ENCODE results near the gene MRPL54. TPM values are rescaled to one million over a fixed set of nuclear protein-coding genes. Genes with fewer than 3 reads are reported as not detected.
"Not testable (repeated sequence)": the region's sequence is repeated elsewhere in the genome, so short reads cannot be mapped to it uniquely, and the experiment has no call there.

MRPL54 gene
- total and polyA plus RNA-seq, 2 donors, result 23.0 to 61.9 TPM

GRCh38 chr19:3808420-3809143 lies 46.1 kb downstream of the MRPL54 start:
- no peak for DNase-seq (ENCODE audit: extremely low spot score)
- 83% methylated on average over 33 of the region's 33 CpGs for WGBS
- H3K4me1 ChIP-seq (ENCODE audit: insufficient read depth), result no peaks in the 10 kb centered on the region
- no peak overlapping the region for H3K4me3 ChIP-seq (ENCODE audit: low read depth, low read length)
- no peak overlapping the region for H3K27ac ChIP-seq (ENCODE audit: low read depth)
- no peaks in the 10 kb centered on the region for H3K36me3 ChIP-seq (ENCODE audit: insufficient read depth)

- H3K4me3 ChIP-seq (ENCODE audit: low read depth, low read length), result no peak overlapping the region
- WGBS, result 73% methylated on average over 26 of the region's 26 CpGs
- DNase-seq (ENCODE audit: extremely low spot score), result no peak
- no peaks in the 10 kb centered on the region for H3K36me3 ChIP-seq (ENCODE audit: insufficient read depth)
- no peak overlapping the region for H3K27ac ChIP-seq (ENCODE audit: low read depth)
- no peaks in the 10 kb centered on the region for H3K4me1 ChIP-seq (ENCODE audit: insufficient read depth)
Measured at GRCh38 chr19:3809881-3810707, 47.6 kb downstream of the MRPL54 start.

- Histone ChIP-seq H3K4me1 (ENCODE audit: insufficient read depth) (no peaks in the 10 kb centered on the region), H3K27ac (ENCODE audit: low read depth) (no peak overlapping the region), H3K4me3 (ENCODE audit: low read depth, low read length) (no peak overlapping the region), H3K36me3 (ENCODE audit: insufficient read depth) (no peaks in the 10 kb centered on the region)
- WGBS, result 82% methylated on average over 38 of the region's 38 CpGs
- DNase-seq (ENCODE audit: extremely low spot score), result no peak
Measured at GRCh38 chr19:3810708-3811355, 48.4 kb downstream of the MRPL54 start.

- Histone ChIP-seq H3K27ac (ENCODE audit: low read depth) (no peak overlapping the region), H3K4me3 (ENCODE audit: low read depth, low read length) (no peak overlapping the region), H3K4me1 (ENCODE audit: insufficient read depth) (no peaks in the 10 kb centered on the region), H3K36me3 (ENCODE audit: insufficient read depth) (no peaks in the 10 kb centered on the region)
- no peak for DNase-seq (ENCODE audit: extremely low spot score)
- WGBS, result 79% methylated on average over 22 of the region's 22 CpGs
Measured at GRCh38 chr19:3813473-3814392, 51.3 kb downstream of the MRPL54 start.

- Histone ChIP-seq H3K27ac (ENCODE audit: low read depth) (no peak overlapping the region), H3K36me3 (ENCODE audit: insufficient read depth) (no peaks in the 10 kb centered on the region), H3K4me3 (ENCODE audit: low read depth, low read length) (no peak overlapping the region), H3K4me1 (ENCODE audit: insufficient read depth) (no peaks in the 10 kb centered on the region)
- WGBS, result 87% methylated on average over 4 of the region's 4 CpGs
- DNase-seq (ENCODE audit: extremely low spot score), result no peak
Measured at GRCh38 chr19:3814648-3815047, 52.2 kb downstream of the MRPL54 start.

- H3K4me3 ChIP-seq (ENCODE audit: low read depth, low read length); H3K36me3 ChIP-seq (ENCODE audit: insufficient read depth); DNase-seq (ENCODE audit: extremely low spot score); H3K27ac ChIP-seq (ENCODE audit: low read depth); H3K4me1 ChIP-seq (ENCODE audit: insufficient read depth): not testable (repeated sequence)
- WGBS, result 90% methylated on average over 9 of the region's 9 CpGs
Measured at GRCh38 chr19:3816148-3816547, 53.7 kb downstream of the MRPL54 start.

- no peak for DNase-seq (ENCODE audit: extremely low spot score)
- Histone ChIP-seq H3K27ac (ENCODE audit: low read depth) (no peak overlapping the region), H3K4me3 (ENCODE audit: low read depth, low read length) (no peak overlapping the region), H3K36me3 (ENCODE audit: insufficient read depth) (no peaks in the 10 kb centered on the region), H3K4me1 (ENCODE audit: insufficient read depth) (no peaks in the 10 kb centered on the region)
- WGBS, result 89% methylated on average over 45 of the region's 45 CpGs
Measured at GRCh38 chr19:3816566-3817218, 54.2 kb downstream of the MRPL54 start.

Small RNA genes within 50 kb of the gene (small RNA-seq; reads per million reads assigned to genes)
- gene AC005777.1, result not detected

Other genes with a start within 250 kb of the MRPL54 start
- not detected for gene TEKTIP1, start 223.5 kb upstream of the MRPL54 start, total RNA-seq
- 0.79 TPM for gene TEKTIP1, start 223.5 kb upstream of the MRPL54 start, polyA plus RNA-seq
- 19.3 TPM for gene MFSD12, start 205.1 kb upstream of the MRPL54 start, total RNA-seq
- gene MFSD12, start 205.1 kb upstream of the MRPL54 start, polyA plus RNA-seq, result 38.6 TPM
- gene HMG20B, start 189.7 kb upstream of the MRPL54 start, total RNA-seq, result 30.6 TPM
- 109 TPM for gene HMG20B, start 189.7 kb upstream of the MRPL54 start, polyA plus RNA-seq
- 0.11 TPM for gene GIPC3, start 177.2 kb upstream of the MRPL54 start, total RNA-seq
- 0.94 TPM for gene GIPC3, start 177.2 kb upstream of the MRPL54 start, polyA plus RNA-seq
- 1.4 TPM for gene TBXA2R, start 155.8 kb upstream of the MRPL54 start, total RNA-seq
- gene TBXA2R, start 155.8 kb upstream of the MRPL54 start, polyA plus RNA-seq, result 3.8 TPM
- 11.1 TPM for gene CACTIN, start 135.9 kb upstream of the MRPL54 start, total RNA-seq
- 27.7 TPM for gene CACTIN, start 135.9 kb upstream of the MRPL54 start, polyA plus RNA-seq
- 17.1 TPM for gene PIP5K1C, start 62.2 kb upstream of the MRPL54 start, total RNA-seq
- gene PIP5K1C, start 62.2 kb upstream of the MRPL54 start, polyA plus RNA-seq, result 60.8 TPM
- gene TJP3, start 54.3 kb upstream of the MRPL54 start, total RNA-seq, result 3.1 TPM
- 2.8 TPM for gene TJP3, start 54.3 kb upstream of the MRPL54 start, polyA plus RNA-seq
- gene APBA3, start 990 bp upstream of the MRPL54 start, total RNA-seq, result 10.4 TPM
- 21.7 TPM for gene APBA3, start 990 bp upstream of the MRPL54 start, polyA plus RNA-seq
- not detected for gene RAX2, start 9.5 kb downstream of the MRPL54 start, total RNA-seq
- not detected for gene RAX2, start 9.5 kb downstream of the MRPL54 start, polyA plus RNA-seq
- gene MATK, start 23.7 kb downstream of the MRPL54 start, total RNA-seq, result 0.53 TPM
- 1.3 TPM for gene MATK, start 23.7 kb downstream of the MRPL54 start, polyA plus RNA-seq
- not detected for gene ZFR2, start 106.4 kb downstream of the MRPL54 start, total RNA-seq
- gene ZFR2, start 106.4 kb downstream of the MRPL54 start, polyA plus RNA-seq, result 0.38 TPM
- gene ATCAY, start 118.0 kb downstream of the MRPL54 start, total RNA-seq, result 1.3 TPM
- gene ATCAY, start 118.0 kb downstream of the MRPL54 start, polyA plus RNA-seq, result 0.63 TPM
- gene NMRK2, start 170.4 kb downstream of the MRPL54 start, total RNA-seq, result 1.3 TPM
- gene NMRK2, start 170.4 kb downstream of the MRPL54 start, polyA plus RNA-seq, result 0.67 TPM
- gene DAPK3, start 208.4 kb downstream of the MRPL54 start, total RNA-seq, result 71.9 TPM
- gene DAPK3, start 208.4 kb downstream of the MRPL54 start, polyA plus RNA-seq, result 129 TPM
- gene EEF2, start 222.8 kb downstream of the MRPL54 start, total RNA-seq, result 1,323 TPM
- gene EEF2, start 222.8 kb downstream of the MRPL54 start, polyA plus RNA-seq, result 1,969 TPM
- 20.2 TPM for gene PIAS4, start 245.1 kb downstream of the MRPL54 start, total RNA-seq
- gene PIAS4, start 245.1 kb downstream of the MRPL54 start, polyA plus RNA-seq, result 25.3 TPM